HG02943 (cell line): ENCODE data around the gene POU2AF1.

Source experiments
- ATAC-seq: cut with Tn5 transposase; IDR thresholded peaks from one replicate; pipeline ENCODE4 v1.9.1; 2021; ENCODE audit warnings: mild to moderate bottlenecking, low read depth, moderate library complexity; ENCODE audit not compliant: unreplicated experiment

POU2AF1 gene

GRCh38 chr11:111388842-111389241 lies 9.8 kb upstream of the POU2AF1 start:
- ATAC-seq = no peak

GRCh38 chr11:111388420-111388819 lies 9.3 kb upstream of the POU2AF1 start:
- no peak for ATAC-seq

GRCh38 chr11:111387363-111387762 lies 8.3 kb upstream of the POU2AF1 start:
- no peak for ATAC-seq

- ATAC-seq = no peak
Observed at GRCh38 chr11:111386611-111387150, 7.6 kb upstream of the POU2AF1 start.

GRCh38 chr11:111384494-111384893 lies 5.4 kb upstream of the POU2AF1 start:
- ATAC-seq = no peak

- ATAC-seq = no peak
Observed at GRCh38 chr11:111382451-111382850, 3.4 kb upstream of the POU2AF1 start.

GRCh38 chr11:111379602-111380136 lies 594 bp upstream of the POU2AF1 start:
- ATAC-seq = peak; percentile 41

GRCh38 chr11:111378185-111378860 lies 752 bp downstream of the POU2AF1 start:
- ATAC-seq = no peak

GRCh38 chr11:111376181-111376871 lies 2.7 kb downstream of the POU2AF1 start:
- no peak for ATAC-seq

GRCh38 chr11:111373590-111373989 lies 5.5 kb downstream of the POU2AF1 start:
- no peak for ATAC-seq

GRCh38 chr11:111372538-111372937 lies 6.5 kb downstream of the POU2AF1 start:
- ATAC-seq = no peak

GRCh38 chr11:111370902-111371578 lies 8.0 kb downstream of the POU2AF1 start:
- no peak for ATAC-seq

- no peak for ATAC-seq
Observed at GRCh38 chr11:111370270-111370901, 8.7 kb downstream of the POU2AF1 start.

- ATAC-seq = no peak
Observed at GRCh38 chr11:111368285-111368560, 10.9 kb downstream of the POU2AF1 start.

- peak; percentile 49 for ATAC-seq
Observed at GRCh38 chr11:111367411-111368284, 11.4 kb downstream of the POU2AF1 start.

- ATAC-seq = no peak
Observed at GRCh38 chr11:111366560-111367410, 12.3 kb downstream of the POU2AF1 start.

- ATAC-seq = no peak
Observed at GRCh38 chr11:111365722-111366559, 13.1 kb downstream of the POU2AF1 start.

GRCh38 chr11:111364503-111364902 lies 14.6 kb downstream of the POU2AF1 start:
- no peak for ATAC-seq
